CD8-positive, alpha-beta memory T cell (primary cell): ENCODE results near the gene CDKN3. TPM values are rescaled to one million over a fixed set of nuclear protein-coding genes. Genes with fewer than 3 reads are reported as not detected.

Source experiments
- CTCF ChIA-PET: fragments of 350-600 bp; sonication (Branson Sonifier 250); formaldehyde crosslinking; loops from one replicate; lab custom pipeline; 2021; ENCODE audit warnings: antibody characterized with exemption; lab: Charles Lee
- POLR2A ChIA-PET: fragments of 350-600 bp; sonication (Branson Sonifier 250); formaldehyde crosslinking; loops from one replicate; lab custom pipeline; 2021; ENCODE audit warnings: antibody characterized with exemption; lab: Charles Lee
- DNase-seq, 5 donors: peaks; one replicate each; pipeline versions ENCODE4 v3.0.0 to v3.0.0-alpha.2; 2020 to 2022; ENCODE audit warnings: mixed read lengths in 1 of 5
- H3K27ac ChIP-seq: one replicate; pipeline ENCODE4 v1.7.0; 2013; ENCODE audit warnings: low read depth, mild to moderate bottlenecking, low read length, moderate library complexity
- H3K27me3 ChIP-seq: 2 replicates; pipeline ENCODE4 v1.7.0; 2013; ENCODE audit warnings: low read length, mild to moderate bottlenecking; ENCODE audit not compliant: insufficient read depth, poor library complexity, severe bottlenecking
- H3K36me3 ChIP-seq: 2 replicates; pipeline ENCODE4 v1.7.0; 2013; ENCODE audit warnings: mild to moderate bottlenecking, low read length, moderate library complexity; ENCODE audit not compliant: insufficient read depth
- H3K4me1 ChIP-seq: 2 replicates; pipeline ENCODE4 v1.7.0; 2013; ENCODE audit warnings: mild to moderate bottlenecking, low read length, moderate library complexity; ENCODE audit not compliant: insufficient read depth
- H3K4me3 ChIP-seq: 2 replicates; pipeline ENCODE4 v1.7.0; 2013; ENCODE audit warnings: mild to moderate bottlenecking, low read length
- H3K9me3 ChIP-seq: 2 replicates; pipeline ENCODE4 v1.7.0; 2013; ENCODE audit warnings: mild to moderate bottlenecking, low read length
- H3K27ac Mint-ChIP-seq, 8 donors: one replicate each; pipeline ENCODE4 v1.8.0; 2020 to 2021; ENCODE audit warnings: mixed read lengths in 8 of 8, mild to moderate bottlenecking in 6 of 8, inconsistent platforms in 3 of 8, moderate library complexity in 3 of 8
- H3K27me3 Mint-ChIP-seq, 2 donors: one replicate each; pipeline ENCODE4 v1.8.0; 2020 to 2021; ENCODE audit warnings: mixed read lengths in 2 of 2, mild to moderate bottlenecking in 1 of 2, moderate library complexity in 1 of 2
- H3K36me3 Mint-ChIP-seq, 3 donors: one replicate each; pipeline ENCODE4 v1.8.0; 2020 to 2021; ENCODE audit warnings: mixed read lengths in 3 of 3, inconsistent platforms in 1 of 3, mild to moderate bottlenecking in 1 of 3
- H3K4me1 Mint-ChIP-seq, 3 donors: one replicate each; pipeline ENCODE4 v1.8.0; 2020 to 2021; ENCODE audit warnings: mixed read lengths in 3 of 3, inconsistent platforms in 1 of 3, mild to moderate bottlenecking in 1 of 3
- H3K4me3 Mint-ChIP-seq, 7 donors: one replicate each; pipeline ENCODE4 v1.8.0; 2020 to 2021; ENCODE audit warnings: mixed read lengths in 7 of 7, mild to moderate bottlenecking in 6 of 7, moderate library complexity in 4 of 7, inconsistent platforms in 2 of 7
- H3K9me3 Mint-ChIP-seq, 5 donors: one replicate each; pipeline ENCODE4 v1.8.0; 2020 to 2022; ENCODE audit warnings: mixed read lengths in 5 of 5, mild to moderate bottlenecking in 3 of 5, moderate library complexity in 2 of 5, inconsistent platforms in 1 of 5
- polyA plus RNA-seq: library from polyadenylated mRNA; unstranded; fragments of 300-500 nt; fragmentation: Illumina TruSeq; gene quantifications from one replicate; pipeline ENCODE4 v1.2.3, GENCODE V29; 2021
- total RNA-seq, 2 experiments: library from RNA; stranded (reverse); gene quantifications; one replicate each; pipeline ENCODE4 v1.2.3, GENCODE V29; 2021

CDKN3 gene
- total and polyA plus RNA-seq, 3 experiments from 2014 or later = 6.7 to 46.8 (median 33.8) TPM

DNA sequence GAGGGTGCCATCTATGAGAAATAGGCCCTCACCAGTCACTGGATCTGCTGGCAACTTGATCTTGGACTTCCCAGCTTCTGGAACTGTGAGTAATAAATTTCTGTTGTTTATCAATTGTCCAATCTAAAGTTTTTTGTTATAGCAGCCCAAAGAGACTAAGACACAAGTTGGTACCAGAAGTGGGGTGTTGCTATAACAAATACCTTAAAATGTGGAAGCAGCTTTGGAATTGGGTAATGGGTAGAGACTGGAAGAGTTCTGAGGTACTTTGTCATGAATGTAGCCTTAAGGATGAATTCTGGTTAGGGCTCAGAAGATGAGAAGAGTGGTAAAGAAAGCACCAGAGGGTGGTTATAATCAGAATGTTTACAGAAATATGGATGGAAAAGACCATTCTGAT, 70.5 kb downstream of the CDKN3 start:
- Histone ChIP-seq H3K9me3 (no peaks in the 10 kb centered on the region), H3K36me3 (no peaks in the 10 kb centered on the region), H3K4me1 (no peaks in the 10 kb centered on the region), H3K4me3 (no peak overlapping the region), H3K27ac (no peak overlapping the region), H3K27me3 (no peaks in the 10 kb centered on the region)
- Mint-ChIP-seq H3K27ac (no peak overlapping the region), H3K27me3 (peaks cover 3 to 4% of the 10 kb centered on the region in 2 donors), H3K4me1 (no peaks in the 10 kb centered on the region), H3K4me3 (no peak overlapping the region), H3K9me3 (peaks cover 9 to 14% (median 12%) of the 10 kb centered on the region in 5 donors), H3K36me3 (peaks cover 2 to 16% (median 16%) of the 10 kb centered on the region in 3 donors)
- CTCF ChIA-PET = interaction anchor here (0.7 kb wide), 1 partner anchor 25 kb away, joined by 3 read pairs; no protein-coding TSS in a partner anchor
- POLR2A ChIA-PET = no interaction called here
- no peak for DNase-seq

Other genes starting within 250 kb of the CDKN3 start
- 100 to 1,000 TPM in 1 of 2 experiments, 10 to 100 TPM in 1; 87.1 to 104 TPM for gene CNIH1, start 44.4 kb downstream of the CDKN3 start, total RNA-seq
- gene CNIH1, start 44.4 kb downstream of the CDKN3 start, polyA plus RNA-seq = 84.9 TPM
- gene GMFB, start 92.0 kb downstream of the CDKN3 start, total RNA-seq = 10 to 100 TPM; 56.4 to 61.3 TPM
- gene GMFB, start 92.0 kb downstream of the CDKN3 start, polyA plus RNA-seq = 18.2 TPM
- gene CGRRF1, start 112.9 kb downstream of the CDKN3 start, total RNA-seq = 10 to 100 TPM; 13.3 to 15.3 TPM
- gene CGRRF1, start 112.9 kb downstream of the CDKN3 start, polyA plus RNA-seq = 27.3 TPM
- gene SAMD4A, start 170.1 kb downstream of the CDKN3 start, total RNA-seq = 1 to 10 TPM; 2.4 to 2.7 TPM
- gene SAMD4A, start 170.1 kb downstream of the CDKN3 start, polyA plus RNA-seq = not detected